ENCODE results near the gene CTNS.
A peak's percentile ranks its signal among the peaks of the same experiment; 100 is the strongest.
"Not testable (repeated sequence)": the region's sequence is repeated elsewhere in the genome, so short reads cannot be mapped to it uniquely, and the experiment has no call there.

The CTNS gene

DNA sequence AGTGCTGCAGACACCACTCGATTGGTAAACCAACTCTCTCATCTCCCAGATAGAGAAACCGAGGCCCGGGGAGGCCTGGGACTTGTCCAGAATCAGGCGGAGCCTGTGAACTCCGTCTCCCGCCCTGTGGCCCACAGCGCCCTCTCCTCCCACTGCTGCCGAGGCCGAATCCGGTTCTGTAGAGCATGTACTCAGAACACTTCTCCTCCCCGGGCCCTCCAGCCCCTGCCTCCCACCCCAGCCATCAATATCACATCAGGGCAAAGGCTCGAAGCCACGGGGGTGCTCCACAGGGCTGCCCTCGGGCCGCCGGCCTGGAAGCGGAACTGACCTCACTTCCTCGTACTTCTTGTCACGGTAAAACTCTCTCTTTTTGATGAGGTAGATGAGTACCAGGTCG, 45.0 kb downstream of the CTNS start:
- no peak for DNase-seq (ENCODE audit: low read depth in 1 of 2, low spot score in 1 of 2)

- no peak for DNase-seq (ENCODE audit: low read depth in 1 of 2, low spot score in 1 of 2)
Observed at GRCh38 chr17:3682033-3682432, 45.5 kb downstream of the CTNS start.

GRCh38 chr17:3683054-3683511, 46.5 kb downstream of the CTNS start:
- peak; percentile 41 to 54 for DNase-seq (ENCODE audit: low read depth in 1 of 2, low spot score in 1 of 2)

DNA sequence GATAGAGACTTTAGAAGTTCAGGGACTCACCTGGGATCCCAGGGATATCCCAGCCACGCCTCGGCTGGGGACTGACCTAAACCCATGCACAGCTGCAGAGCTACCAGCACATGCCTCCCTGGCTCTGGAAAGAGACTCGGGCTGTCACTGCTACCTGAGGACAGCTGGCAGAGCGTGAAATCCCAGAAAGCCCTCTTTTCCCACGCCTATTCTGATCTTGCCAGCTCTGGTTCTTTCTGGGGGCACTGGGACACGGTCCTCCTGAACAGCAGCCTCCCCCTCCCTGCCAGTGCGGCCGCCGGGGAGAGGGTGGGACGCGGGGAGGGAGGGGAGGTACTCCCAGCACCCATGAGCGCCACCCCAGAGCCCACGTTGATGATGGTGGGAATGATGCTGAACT, 48.6 kb downstream of the CTNS start:
- no peak for DNase-seq (ENCODE audit: low read depth in 1 of 2, low spot score in 1 of 2)

GRCh38 chr17:3688027-3688553, 51.5 kb downstream of the CTNS start:
- no peak for DNase-seq (ENCODE audit: low read depth in 1 of 2, low spot score in 1 of 2)

DNA sequence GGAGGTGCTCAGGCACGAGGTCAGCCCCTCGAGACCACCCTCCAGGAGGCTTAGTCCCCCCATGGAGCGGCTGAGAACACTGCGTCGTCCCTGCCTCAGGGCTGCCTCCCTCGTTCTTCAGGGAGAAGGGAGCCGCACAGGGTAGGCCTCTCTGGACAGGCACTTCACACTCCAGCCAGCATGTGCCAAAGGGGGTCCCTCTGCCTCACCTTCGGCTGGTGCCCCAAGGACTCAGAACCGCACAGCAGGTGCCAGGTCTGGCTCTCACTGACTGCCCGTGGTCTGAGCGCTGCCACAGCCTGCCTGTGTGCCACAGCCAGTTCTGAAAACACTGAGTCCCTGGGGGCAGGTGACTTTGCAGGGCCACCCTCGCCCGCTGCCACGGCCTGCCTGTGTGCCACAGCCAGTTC, 52.3 kb downstream of the CTNS start:
- no peak for DNase-seq (ENCODE audit: low read depth in 1 of 2, low spot score in 1 of 2)

DNA sequence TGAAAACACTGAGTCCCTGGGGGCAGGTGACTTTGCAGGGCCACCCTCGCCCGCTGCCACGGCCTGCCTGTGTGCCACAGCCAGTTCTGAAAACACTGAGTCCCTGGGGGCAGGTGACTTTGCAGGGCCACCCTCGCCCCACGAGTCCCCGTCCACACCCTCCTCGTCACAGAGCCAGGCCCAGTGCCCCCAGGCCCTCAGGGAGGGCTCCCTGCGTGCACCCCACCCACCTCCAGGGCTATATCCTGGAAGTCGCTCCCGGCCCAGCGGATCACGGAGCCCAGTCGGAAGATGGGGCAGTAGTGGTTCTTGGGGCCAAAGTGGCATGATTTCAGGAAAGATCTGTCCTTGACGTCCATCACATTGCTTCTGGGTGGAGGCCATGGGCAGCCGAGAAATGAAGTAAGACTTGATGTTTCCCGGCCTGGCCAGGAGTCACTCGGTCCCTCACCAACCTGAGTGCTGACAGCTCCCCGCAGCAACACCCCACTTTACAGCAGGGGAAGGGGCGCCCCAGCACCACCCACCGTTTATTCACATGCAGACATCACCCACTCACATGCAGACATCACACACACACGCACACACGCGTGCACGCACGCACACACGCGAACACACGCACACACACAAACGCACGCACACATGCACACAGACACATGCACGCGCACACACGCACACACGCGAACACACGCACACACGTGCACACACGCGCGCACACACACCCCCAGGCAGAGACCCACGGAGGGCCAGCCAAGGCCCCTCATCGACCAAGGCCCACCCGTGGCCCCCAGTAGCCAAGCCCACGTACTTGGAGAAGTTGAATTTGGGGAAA, 52.9 kb downstream of the CTNS start:
- DNase-seq (ENCODE audit: low read depth in 1 of 2, low spot score in 1 of 2), result no peak

- no peak for DNase-seq (ENCODE audit: low read depth in 1 of 2, low spot score in 1 of 2)
Observed at GRCh38 chr17:3690094-3690715, 53.6 kb downstream of the CTNS start.

DNA sequence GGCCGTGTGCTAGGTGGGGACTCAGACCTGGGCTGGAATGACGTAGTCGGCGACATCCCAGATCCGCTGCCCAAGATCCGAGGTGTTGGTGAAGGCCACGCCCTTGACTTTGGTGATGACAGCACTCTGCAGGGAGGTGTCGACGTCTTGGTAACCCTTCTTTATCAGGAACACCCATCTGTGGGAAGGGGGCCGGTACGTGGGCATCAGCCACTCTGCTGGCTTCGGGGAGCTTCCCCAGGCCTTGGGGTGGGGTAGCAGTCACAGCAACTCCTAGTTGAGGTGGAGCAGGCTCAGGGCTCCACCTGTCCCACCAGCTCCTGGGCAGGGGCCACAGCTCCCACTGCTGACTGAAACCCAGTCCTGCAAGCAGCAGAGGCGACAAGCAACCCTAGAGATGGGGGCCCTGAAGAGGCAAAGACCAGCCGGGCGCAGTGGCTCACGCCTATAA, 55.1 kb downstream of the CTNS start:
- DNase-seq (ENCODE audit: low read depth in 1 of 2, low spot score in 1 of 2), result no peak

GRCh38 chr17:3692346-3692745, 55.8 kb downstream of the CTNS start:
- DNase-seq (ENCODE audit: low read depth in 1 of 2, low spot score in 1 of 2), result no peak

GRCh38 chr17:3693141-3693540, 56.6 kb downstream of the CTNS start:
- DNase-seq (ENCODE audit: low read depth in 1 of 2, low spot score in 1 of 2), result no peak

DNA sequence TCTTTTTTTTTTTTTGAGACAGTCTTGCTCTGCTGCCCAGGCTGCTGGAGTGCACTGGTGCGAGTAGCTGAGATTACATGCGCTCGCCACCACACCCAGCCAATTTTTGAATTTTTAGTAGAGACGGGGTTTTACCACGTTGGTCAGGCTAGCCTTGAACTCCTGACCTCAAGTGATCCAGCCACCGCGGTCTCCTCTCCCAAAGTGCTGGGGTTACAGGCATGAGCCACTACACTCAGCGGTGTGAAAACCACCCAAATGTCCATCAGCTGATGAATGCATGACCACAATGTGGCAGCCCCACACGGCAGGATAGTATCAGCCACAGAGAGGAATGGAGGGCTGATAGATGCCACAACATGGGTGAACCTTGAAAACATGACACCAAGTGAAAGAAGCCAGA, 57.3 kb downstream of the CTNS start:
- DNase-seq (ENCODE audit: low read depth in 1 of 2, low spot score in 1 of 2), result no peak

GRCh38 chr17:3695129-3695722, 58.7 kb downstream of the CTNS start:
- no peak for DNase-seq (ENCODE audit: low read depth in 1 of 2, low spot score in 1 of 2)

DNA sequence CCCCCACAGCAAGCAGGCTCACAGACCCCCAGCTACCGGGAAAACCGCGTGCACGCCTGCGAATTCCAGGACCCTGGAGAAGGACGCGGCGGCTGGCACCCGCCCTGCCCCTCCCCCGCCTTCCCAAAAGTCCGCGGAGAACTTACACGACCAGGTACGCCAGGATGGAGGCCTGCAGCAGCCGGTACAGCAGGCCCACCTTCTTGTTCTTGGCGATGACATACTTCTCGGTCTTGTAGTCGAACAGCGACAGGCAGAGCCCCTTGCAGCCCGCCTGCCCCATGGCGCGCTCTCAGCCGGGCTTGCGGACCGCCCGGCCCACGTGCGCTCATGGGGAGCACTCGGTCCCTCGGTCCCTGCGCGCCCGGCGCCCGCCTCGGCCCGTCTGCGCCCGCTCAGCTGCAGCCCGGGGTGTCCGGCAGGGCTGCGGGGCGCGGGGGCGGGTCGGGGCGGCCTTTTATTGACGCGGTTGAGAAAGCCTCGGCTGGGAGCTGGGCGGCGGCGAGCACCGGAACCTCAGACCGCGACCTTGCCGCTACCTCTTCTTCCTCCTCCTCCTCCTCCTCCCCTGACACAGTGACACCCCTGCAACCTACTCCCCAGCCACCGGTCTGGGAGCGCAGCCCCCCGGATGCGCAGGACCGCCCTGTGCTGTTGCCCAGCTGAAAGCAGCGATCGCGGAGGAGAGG, 59.3 kb downstream of the CTNS start, which contains the start of gene P2RX5:
Gene P2RX5, minus strand, starts transcription at position 433 of the 689 bp plus-strand sequence. Its CDS starts 150 bp downstream, at position 283.
- DNase-seq (ENCODE audit: low read depth in 1 of 2, low spot score in 1 of 2), result peak in 1 of 2 donors; percentile 21

- no peak for DNase-seq (ENCODE audit: low read depth in 1 of 2, low spot score in 1 of 2)
Observed at GRCh38 chr17:3697103-3697476, 60.5 kb downstream of the CTNS start.

DNA sequence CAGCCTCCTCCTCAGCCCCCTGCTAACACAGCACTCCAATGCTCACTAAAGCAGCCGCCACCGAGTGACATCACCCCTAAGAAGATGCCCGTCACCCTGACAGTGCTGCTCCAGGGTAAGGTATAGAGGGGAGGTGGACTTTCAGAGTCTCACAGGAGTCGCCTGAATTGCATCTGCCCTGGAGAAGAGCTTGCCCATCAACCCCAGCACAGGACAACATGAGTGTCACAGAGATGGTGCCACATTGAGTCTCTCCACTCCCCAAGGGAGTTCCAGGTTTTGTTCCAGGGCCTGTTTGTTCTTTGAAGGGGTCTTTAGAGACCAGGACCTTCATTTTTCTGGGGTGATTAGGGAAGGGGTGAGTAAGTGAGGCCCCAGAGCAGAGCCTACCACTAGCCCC, 61.6 kb downstream of the CTNS start:
- DNase-seq (ENCODE audit: low read depth in 1 of 2, low spot score in 1 of 2), result no peak

DNA sequence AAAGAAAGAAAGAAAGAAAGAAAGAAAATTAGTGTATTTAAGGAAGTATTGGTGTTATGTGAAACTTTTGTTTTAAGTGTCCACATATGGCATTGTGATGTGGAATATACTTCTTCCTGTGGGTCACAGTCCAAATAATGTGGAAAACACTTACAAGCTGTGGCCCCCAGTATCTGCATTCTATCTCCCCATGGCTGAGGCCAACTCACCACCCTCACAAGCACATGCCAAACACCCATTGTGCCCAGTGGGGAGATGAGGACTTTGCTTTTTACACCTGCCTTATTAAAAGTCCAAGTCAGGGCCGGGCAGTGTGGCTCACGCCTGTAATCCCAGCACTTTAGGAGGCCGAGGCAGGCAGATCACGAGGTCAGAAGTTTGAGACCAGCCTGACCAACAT, 63.4 kb downstream of the CTNS start:
- DNase-seq (ENCODE audit: low read depth in 1 of 2, low spot score in 1 of 2), result no peak

GRCh38 chr17:3702041-3702539, 65.5 kb downstream of the CTNS start:
- not testable (repeated sequence) for DNase-seq (ENCODE audit: low read depth in 1 of 2, low spot score in 1 of 2)

DNA sequence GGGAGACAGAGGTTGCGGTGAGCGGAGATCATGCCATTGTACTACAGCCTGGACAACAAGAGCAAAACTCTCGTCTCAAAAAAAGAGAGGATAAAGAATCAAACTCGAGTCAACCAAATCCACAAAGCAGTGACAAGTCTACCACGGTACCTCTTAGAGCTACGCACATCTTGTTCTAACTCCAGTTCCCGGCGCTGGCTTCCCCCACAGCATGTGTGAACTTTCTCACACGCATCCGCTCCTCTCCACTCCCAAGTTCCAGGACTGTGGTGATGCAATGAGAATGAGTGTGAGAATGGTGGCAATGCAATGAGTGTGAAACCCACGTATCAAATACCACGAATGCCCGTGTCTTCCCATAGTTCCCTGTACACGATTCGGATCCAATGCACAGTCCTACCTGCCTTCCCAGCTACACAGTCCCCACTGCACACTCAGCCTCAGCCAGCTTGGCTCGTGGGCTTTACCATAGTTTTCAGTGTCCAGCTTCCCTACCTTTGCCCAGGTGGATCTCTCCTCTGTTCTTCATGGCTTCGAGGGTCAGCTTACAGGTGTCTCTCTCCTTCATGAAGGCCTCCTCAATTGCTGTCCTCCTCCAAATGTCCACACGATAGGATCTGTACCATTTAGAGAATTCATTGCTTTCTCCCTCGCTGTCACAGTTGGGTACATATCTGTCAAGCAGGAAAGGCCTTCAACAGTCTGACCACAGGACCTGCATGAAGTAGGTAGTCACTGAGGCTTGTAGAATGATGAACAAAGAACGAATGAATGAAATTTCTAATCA, 68.6 kb downstream of the CTNS start:
- no peak for DNase-seq (ENCODE audit: low read depth in 1 of 2, low spot score in 1 of 2)

DNA sequence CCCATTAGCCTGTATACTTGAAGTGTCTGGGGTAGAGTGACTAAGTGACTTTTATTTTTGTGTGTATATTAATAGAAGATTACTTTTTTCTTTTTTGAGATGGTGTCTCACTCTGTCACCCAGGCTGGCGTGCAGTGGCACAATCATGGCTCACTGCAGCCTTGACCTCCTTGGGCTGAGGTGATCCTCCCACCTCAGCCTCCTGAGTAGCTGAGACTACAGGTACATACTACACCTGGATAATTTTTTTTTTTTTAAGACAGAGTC, 69.1 kb downstream of the CTNS start:
- not testable (repeated sequence) for DNase-seq (ENCODE audit: low read depth in 1 of 2, low spot score in 1 of 2)

GRCh38 chr17:3708366-3708765, 71.8 kb downstream of the CTNS start:
- no peak for DNase-seq (ENCODE audit: low read depth in 1 of 2, low spot score in 1 of 2)
